ENCODE measurements around the gene NCOR1.
A peak's percentile ranks its signal among the peaks of the same experiment; 100 is the strongest.
"Not testable (repeated sequence)": the region's sequence is repeated elsewhere in the genome, so short reads cannot be mapped to it uniquely, and the experiment has no call there.

Gene NCOR1

DNA sequence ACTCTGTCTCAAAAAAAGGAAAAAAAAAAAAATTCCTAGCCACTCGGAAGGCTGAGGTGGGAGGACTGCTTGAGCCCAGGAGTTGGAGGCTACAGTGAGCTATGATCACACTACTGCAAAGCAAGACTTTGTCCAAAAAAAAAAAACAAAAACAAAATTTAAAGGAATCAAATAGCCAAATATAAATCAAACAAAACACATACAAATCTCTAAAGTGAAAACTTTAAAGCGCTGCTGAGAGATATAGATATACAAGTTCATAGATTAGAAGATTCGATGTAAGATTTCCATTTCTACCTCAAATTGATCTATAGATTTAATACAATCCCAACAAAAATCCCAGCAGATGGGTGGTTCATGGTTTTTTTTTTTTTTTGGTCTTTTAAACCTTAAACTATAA, 132.1 kb downstream of the NCOR1 start:
- no peak for DNase-seq

DNA sequence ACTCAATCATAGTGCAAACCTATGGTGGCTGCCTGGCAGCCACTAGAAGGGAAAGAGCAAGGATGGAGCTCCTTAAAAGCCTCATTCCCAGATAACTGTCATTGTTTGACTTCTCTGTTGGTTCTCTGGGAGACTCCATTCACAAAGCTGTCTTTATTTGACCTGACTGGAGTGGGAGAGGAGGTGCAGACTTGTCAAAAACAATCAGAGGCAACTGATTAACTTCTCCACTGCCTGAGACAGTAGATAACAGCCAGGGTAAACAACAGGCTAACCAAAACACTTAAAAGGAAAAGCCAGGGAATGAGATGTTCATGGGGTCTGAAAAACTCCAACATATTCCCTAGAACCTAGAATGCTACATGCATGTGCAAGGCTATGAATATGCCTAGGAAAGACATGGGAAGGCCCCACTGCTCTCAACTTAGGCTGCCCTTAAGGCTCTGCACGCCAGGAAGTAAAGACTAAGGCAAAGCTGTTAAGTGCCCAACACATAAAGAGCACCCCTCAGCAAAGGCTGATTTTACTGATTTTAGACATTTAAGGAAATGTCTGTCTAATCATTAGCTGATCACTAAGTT, 133.7 kb downstream of the NCOR1 start:
- no peak for DNase-seq

DNA sequence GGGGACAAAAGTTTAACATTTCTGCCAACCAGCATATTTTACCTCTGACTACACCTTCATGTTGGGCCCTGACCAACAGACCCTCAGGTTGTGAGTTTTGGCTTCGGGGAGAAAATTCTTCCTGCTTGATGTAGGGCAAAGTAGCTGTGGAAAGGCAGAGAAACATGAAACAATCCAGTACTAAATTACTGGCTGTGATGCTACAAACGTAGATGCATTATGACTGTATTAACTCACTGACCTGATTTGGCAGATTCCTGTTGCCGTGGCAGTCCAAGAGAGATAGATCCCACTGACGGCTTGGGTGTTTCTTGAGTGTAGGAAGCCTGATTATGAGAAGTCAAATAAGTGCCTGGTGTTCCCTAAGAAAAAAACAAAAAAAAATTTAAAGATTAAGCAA, 135.0 kb downstream of the NCOR1 start:
- no peak for DNase-seq

DNA sequence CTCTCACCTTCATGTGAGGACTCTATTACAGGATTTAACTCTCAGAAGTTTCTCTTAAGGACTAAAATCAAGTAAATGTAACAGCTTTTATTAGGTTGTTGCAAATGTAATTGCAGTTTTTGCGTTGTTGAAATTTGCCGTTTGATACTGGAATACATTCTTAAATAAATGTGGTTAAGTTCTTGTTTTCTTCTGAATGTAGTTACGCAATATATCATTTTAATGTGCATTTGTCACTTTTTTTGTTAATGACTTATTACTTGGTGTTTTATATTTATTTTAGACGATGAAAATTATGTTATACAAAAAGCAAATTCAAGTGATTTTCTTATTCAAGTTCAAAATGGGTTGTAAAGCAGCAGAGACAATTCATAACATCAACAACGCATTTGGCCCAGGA, 139.4 kb downstream of the NCOR1 start:
- DNase-seq = no peak

DNA sequence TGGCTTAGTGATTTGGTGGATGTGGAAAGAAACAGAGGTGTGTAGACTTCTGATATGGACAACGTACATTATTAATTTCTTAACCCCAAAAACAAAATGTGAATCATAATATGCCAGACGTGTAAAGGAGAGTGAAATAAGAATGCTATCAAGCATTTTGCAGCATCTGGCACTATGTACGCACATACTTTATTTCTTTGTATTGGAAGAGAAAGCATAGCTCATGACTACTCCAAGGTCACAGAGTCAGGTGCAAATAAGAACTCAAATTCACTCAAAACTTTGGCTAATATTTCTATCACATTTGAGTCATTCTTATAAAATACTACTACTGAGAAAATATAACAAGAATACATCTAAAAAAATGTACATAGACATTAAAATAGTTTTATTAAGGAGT, 140.9 kb downstream of the NCOR1 start:
- DNase-seq = no peak

DNA sequence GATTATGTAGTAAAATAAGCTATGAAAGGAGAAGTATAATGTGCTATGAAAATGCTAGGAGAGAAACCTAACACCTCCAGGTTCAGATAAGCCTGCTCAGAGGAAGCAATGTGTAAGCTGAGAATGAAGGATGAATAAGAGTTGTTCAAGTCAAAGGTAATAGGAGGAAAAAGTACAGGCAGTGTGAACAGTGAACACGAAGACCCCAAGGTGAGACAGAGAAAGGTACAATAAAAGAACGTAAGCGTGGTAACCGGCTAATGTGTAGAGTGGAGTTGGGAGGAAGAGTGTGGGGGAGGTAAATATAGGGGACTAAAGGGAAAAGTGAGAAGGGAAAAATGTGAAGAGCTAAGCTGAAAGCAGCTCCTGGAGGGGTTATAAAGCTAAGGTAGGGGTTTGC, 141.5 kb downstream of the NCOR1 start:
- no peak for DNase-seq

DNA sequence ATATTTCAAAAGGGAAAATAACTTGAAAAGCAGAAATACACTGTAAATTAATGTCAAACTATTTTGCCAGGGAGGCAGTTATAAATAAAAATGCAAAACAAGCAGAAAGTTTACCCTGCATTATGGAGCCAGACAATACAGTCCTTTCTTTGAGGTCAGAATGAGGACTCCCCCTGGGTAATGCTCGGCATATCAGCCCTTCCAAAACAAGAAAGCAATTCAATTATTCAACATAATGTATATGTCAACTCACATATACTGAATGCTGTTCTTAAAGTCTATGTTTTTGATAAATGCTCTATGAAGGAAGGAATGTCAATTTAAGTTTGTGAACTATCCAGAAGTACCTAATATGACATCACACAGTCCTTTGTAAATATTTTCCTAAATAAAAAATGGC, 143.3 kb downstream of the NCOR1 start:
- no peak for DNase-seq

DNA sequence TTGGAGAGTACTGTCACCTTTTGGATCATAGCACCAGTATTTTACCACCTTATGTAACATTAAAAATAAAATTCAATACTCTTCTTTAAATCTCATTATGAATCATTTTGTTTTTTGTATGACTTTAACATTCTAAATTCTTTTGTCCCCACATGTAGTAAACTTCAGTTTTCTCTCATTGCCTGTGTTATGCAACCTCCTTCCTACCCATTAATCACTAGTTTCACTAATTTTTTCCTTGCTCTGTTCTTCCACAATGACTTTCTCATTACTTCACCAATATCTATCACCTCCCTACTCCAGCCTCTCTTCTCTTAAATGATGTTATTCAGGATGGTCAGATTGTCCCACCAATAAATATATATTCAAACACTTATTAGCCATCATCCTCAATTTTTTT, 147.0 kb downstream of the NCOR1 start:
- no peak for DNase-seq

DNA sequence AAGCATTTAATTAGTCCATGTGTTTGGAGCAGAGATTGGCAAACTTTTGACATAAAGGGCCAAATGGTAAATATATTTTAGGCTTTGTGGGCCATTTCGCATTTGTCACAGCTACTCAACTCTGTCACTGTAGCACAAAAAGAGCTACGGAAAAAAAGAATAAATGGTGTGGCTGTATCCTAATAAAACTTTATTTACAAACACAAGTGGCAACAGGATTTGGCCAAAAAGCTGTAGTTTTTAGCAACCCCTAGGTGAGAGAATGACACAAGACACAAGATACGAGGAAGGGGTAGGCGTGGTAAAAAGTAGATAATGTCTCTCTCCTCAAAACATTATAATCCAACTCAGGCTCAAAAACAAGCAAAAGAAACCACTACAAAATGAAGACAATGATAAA, 149.2 kb downstream of the NCOR1 start:
- DNase-seq = no peak

DNA sequence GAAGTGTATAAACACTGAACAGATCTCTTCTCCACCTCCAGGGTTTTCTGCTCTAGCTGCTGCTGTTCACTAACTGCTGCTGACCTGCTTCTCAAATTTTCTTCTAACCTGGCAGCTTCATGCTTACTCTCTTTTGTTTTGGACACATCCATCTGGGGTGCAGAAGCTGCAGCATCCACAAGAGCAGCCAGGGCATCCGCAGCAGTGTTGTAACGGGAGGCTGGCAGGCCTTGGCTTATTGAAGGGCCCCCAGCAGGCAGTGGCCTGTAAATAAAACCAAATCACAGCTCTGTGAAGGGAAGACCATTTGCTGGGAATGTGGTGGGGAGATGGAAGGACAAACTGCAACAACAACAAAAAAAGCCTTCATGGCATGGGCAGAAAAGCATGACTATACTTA, 153.7 kb downstream of the NCOR1 start:
- no peak for DNase-seq

DNA sequence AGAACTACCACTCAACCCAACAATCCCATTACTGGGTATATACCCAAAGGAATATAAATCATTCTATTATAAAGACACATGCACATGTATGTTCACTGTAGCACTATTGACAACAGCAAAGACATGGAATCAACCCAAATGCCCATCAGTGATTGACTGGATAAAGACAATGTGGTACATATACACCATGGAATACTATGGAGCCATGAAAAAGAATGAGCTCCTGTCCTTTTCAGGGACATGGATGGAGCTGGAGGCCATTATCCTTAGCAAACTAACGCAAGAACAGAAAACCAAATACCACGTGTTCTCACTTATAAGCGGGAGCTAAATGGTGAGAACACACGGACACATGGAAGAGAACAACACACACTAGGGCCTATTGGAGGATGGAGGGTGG, 160.2 kb downstream of the NCOR1 start:
- not testable (repeated sequence) for DNase-seq

DNA sequence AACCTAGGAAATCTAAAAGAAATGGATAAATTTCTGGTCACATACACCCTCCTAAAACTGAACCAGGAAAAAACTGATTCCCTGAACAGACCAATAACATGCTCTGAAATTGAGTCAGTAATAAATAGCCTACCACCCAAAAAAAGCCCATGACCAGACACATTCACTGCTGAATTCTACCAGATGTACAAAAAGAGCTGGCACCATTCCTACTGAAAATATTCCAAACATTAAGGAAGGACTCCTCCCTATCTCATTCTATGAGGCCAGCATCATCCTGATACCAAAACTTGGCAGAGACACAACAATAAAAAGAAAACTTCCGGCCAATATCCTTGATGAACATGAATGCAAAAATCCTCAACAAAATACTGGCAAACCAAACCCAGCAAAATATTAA, 162.8 kb downstream of the NCOR1 start:
- DNase-seq = no peak

DNA sequence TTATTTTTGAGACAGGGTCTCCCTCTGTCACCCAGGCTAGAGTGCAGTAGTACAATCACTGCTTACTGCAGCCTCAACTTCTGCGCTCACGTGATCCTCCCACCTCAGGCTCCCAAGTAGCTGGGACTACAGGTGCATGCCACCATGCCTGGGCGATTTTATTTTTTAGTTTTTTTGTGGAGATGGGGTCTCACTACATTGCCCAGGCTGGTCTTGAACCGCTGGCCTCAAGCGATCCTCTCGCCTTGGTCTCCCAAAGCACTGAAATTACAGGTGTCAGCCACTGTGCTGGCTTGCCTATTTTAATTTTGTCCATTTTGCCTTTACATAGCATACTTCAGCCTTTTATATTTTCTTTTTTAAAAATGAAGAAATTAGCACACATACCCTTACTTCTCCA, 164.5 kb downstream of the NCOR1 start:
- no peak for DNase-seq

DNA sequence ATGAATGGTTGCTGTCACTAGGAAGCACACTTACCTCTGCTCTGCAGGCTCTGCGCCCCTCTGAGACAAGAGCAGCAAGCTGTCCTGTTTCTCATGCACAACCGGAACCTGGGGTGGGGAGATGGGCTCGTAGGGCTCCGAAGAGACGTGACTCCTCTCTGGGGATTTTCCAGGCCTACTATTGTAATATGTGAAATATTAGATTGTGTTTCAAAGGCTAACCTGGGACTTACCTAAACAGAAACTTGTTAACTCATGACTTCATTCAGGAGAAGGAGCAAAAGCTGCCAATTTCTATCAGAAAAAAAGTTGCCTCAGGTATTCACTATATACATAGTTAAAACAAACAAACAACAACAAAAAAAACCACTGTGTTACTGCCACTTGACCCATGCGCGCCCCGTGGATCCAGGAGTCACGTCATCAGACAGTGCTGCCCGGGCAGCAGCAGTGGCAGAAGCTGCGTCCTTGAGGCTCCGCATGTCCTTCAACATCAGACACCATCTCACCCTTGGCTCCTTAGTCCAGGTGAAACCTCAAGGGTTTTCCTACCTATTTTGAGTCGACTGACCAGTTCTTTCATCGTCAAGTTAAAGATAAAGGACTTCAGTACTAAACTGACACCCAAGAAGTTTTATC, 166.4 kb downstream of the NCOR1 start:
- no peak for DNase-seq

DNA sequence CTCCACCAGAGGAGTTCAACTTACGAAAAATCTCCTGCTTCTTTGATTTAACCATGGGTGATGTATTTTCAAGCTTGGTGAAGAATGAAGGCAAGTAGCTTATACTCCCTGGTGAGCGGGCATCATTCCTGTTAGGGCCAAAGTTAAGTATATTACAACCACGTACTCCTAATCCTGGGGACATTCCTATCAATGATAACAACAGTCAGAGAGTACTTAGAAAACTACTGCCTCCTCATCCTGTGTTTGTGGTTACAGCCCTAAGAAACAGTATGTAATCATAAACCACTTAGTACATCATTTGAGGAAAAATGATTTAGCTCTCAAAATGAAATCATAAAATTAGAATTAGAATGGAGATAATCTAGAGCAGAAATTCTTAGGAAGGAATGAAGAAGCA, 168.4 kb downstream of the NCOR1 start:
- no peak for DNase-seq

DNA sequence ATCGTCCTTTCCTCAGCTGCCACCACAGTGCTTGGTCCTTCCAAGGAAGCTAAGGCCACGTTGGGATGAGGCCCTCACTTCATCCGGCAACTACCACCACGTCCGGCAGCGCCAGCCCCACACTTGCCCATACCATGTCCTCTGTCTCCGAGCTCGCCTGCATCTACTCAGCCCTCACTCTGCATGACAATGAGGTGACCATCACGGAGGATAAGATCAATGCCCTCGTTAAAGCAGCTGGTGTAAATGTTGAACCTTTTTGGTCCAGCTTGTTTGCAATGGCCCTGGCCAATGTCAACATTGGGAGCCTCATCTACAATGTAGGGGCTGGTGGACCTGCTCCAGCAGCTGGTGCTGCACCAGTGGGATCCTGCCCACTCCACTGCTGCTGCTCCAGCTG, 170.8 kb downstream of the NCOR1 start:
- no peak for DNase-seq

DNA sequence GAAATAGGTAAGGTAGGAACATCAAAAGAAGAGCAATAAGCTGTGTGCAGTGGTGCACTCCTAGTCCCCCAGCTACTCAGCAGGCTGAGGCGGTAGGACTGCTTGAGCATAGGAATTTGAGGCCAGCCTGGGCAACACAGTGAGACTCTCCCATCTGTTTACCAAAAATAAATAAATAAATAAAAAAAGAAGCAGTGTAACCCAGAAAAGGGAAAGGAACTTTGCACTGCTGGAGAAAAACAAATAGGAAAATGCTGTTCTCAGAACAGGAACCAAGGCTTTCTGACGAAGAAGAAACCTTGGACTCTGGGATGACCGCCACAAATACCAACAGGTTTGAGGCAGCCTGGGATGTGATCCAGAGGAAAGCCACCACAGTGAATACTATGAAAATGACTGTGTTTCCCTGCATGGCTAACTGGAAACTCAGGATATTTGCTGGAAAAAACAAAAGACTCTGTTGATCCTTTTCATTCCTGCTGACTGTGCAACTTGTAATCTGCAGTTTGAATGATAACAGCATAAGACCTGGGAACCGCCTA, 174.6 kb downstream of the NCOR1 start:
- no peak for DNase-seq

DNA sequence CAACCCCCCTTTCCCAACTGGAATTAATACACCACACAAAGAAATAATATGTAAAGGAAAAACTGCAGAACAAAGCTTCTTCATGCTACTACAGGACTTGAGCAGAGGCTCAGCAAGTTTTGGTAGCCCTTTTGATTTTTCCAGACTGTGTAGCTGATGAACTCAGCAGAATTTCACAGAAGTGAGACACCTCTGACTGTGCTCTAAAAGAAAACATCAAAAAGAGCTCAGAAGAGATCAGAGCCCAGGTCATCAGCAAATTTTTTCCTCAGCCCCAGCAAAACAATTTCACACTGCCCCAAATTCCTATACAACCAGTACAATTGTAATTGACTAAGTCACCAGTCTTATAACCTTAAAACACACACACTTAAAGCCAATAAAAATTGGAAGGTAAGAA, 177.7 kb downstream of the NCOR1 start:
- no peak for DNase-seq

DNA sequence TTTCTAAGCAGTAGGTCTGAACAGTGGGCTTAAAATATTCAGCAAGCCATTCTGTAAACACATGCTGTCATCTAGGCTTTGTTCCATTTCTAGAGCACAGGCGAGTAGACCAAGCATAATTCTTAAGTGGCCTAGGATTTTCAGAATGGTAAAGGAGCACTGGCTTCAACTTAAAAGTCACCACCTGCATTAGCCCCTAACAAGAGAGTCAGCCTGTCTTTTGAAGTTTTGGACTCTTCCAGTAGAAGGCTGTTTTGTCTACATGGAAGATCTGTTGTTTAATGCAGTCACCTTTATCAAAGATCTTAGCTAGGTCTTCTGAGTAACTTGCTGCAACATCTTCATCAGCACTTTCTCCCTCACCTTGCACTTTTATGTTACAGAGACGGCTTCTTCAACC, 179.1 kb downstream of the NCOR1 start:
- no peak for DNase-seq

DNA sequence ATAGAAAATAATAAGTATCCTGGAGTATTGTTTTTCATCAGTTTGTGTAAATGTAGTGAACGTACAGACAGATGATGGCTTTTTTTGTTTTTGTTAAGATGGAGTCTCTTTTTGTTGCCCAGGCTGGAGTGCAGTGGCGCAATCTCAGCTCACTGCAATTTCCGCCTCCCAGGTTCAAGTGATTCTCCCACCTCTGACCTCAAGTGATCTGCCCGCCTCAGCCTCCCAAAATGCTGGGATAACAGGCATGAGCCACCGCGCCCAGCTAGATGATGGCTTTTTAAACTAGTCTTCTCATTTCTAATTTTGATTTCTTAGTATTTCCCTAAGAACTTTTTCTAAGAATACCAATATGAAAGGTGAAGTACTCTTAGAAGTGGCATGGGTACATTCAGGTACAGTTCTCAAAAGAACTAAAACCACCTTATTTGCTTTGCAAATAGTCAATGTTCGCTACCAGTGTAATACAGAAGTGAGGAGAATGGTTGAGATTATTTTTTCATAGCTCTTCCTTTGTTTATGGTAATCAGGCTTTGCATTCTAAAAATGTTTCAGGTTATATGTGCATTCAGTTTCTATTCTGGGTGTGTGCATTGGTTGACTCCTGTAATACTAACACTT, 181.5 kb downstream of the NCOR1 start:
- no peak for DNase-seq

DNA sequence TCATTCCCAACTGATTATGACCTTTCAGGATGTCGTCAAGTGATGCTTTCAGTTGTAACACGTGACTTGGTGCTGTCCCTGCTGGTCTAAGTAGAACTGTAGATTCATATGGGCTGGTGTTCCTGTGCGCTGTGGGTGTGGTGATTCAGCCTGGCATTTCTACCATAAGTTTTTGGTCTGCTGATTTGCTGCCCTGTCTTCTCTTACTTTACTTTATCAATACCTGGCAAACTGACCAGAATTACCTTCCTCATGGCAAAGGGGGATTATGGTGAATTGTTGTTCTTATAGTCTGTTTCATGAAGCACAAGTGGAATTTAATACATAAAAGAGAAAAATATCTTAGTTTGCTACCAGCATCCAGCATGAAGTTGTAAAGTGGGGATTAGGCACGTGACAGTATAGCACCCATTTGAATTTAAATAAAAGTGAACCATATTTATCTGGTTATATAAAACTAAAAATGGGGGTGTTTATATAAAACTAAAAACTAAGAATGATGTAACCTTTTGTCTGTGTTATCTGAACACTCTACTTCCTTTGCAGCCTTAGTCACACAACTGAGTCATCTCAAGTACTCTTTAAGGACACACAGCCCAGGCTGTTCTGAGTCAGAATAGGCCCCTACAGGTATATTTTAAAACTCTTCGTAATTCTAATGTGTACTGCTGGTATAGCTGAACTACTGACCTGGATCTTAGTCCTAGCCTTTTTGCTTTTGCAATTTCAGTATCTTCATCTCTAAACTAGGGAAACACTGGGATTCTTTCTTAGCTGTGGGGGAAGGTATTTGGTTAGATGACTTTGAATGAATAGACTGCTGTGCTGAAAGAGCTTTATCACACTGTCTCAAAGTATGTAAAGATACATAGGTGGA, 187.4 kb downstream of the NCOR1 start:
- peak in 1 of 5 donors; percentile 89 for DNase-seq

DNA sequence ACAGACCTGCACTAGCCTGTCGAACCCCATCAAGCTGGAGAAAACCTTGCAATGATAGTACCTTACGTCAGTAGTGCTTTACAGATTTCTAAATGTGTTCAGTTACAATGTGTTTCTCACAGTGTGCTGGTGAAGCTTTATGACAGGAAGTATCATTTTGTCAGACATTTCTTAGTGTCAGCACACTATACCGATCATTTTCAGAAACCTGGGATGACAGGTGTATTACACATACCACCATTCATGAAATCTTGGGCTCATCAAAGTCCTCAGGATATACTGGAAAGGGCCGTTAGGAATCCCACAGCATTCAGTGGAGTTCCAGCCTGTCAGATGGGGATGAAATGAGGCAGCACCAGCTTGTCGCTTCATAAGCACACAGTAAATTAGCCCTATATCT, 188.4 kb downstream of the NCOR1 start:
- no peak for DNase-seq

DNA sequence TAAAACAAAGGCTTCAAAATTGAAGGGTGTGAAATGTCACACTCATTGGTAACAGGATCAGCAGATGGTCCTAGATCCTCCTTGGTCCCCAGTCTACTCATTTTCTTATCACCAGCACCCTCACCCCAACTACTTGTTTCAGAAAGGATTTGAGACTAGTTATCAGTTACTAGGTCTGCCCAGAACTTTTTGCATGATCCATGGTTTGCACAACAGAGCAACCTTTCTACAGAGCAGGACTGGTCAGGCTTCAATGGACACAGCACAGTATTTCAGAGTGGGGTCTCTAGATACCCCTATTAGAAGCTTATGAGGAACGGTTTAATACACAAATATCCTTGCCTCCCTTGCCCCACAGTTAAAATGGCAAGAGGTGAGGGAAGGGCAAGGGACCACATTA, 190.1 kb downstream of the NCOR1 start:
- DNase-seq = no peak

DNA sequence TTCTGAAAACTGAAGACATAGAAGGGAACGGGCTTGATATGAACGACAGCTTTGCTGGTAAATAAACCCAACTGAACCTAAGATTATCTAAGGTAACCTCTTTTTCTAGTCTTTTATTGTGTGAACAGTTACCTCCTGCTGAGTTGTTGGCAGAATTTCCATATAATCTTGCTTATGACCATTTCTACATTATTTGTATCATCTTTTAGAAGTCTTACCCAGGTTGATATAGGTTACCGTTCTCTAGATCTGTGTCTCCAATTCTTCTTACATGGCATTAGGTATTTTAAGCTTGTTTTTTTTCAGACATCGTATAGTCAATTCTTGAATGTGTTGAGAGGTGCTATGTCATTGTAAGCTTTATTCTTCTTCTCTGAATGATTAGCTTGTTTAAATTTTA, 191.5 kb downstream of the NCOR1 start:
- DNase-seq = no peak
